HepG2 (cell line): Measurements from ENCODE around the gene RNF13. TPM values are rescaled to one million over a fixed set of nuclear protein-coding genes. Genes with fewer than 3 reads are reported as not detected.

Source experiments
- ATAC-seq: fragments of 200-7000 bp; cut with Tn5 transposase; 3 replicates; pipeline ENCODE4 v1.9.1; 2020; ENCODE audit warnings: mild to moderate bottlenecking, moderate library complexity
- BruUV-seq: library from RNA; stranded (reverse); fragments of 400-500 nt; replicated peaks from 2 replicates; lab custom pipeline; 2021; lab: Mats Ljungman, UMichigan
- CTCF ChIA-PET: fragments of 300-600 bp; formaldehyde crosslinking; extraction: SDS; loops from one replicate; lab custom pipeline; 2021; ENCODE audit warnings: low total read pairs, inconsistent platforms, low intra/inter-chr PET ratio; lab: Yijun Ruan, JAX
- POLR2A ChIA-PET: fragments of 350-600 bp; sonication (Branson Sonifier 250); formaldehyde crosslinking; loops from one replicate; lab custom pipeline; 2020; ENCODE audit warnings: antibody characterized with exemption, inconsistent platforms; lab: Yijun Ruan, JAX
- DNase-seq: peaks from one replicate; pipeline ENCODE4 v3.0.0-alpha.2; 2015; ENCODE audit warnings: low spot score
- FAIRE-seq: peaks from 3 replicates; lab custom pipeline; 2011; peaks lifted over from hg19 to GRCh38; lab: Jason Lieb, UNC
- H2AFZ ChIP-seq: one replicate; pipeline ENCODE4 v1.6.1; 2011; ENCODE audit warnings: low read length, inconsistent platforms
- H3K27ac ChIP-seq: fragments of 300-600 bp; 3 replicates; pipeline ENCODE4 v1.8.0; 2011; ENCODE audit warnings: mixed run types, mild to moderate bottlenecking, mixed read lengths, low read length, inconsistent platforms; ENCODE audit not compliant: insufficient read depth; ENCODE audit errors: extremely low read length
- H3K27me3 ChIP-seq, 2 experiments: fragments of 200-600 bp in 1 of 2; 2 replicates in 1 of 2; 3 replicates in 1 of 2; pipeline versions ENCODE4 v1.6.0 to v1.8.0; 2011; ENCODE audit warnings: low read length in 2 of 2, mild to moderate bottlenecking in 2 of 2, moderate library complexity in 2 of 2, inconsistent platforms in 1 of 2; ENCODE audit not compliant: insufficient read depth in 2 of 2, control insufficient read depth in 1 of 2
- H3K36me3 ChIP-seq, 2 experiments: fragments of 200-600 bp in 1 of 2; replicated peaks in 1 of 2; 2 replicates in 1 of 2; 3 replicates in 1 of 2; pipeline versions ENCODE4 v1.5.1 to v1.8.0; 2011; ENCODE audit warnings: low read length in 2 of 2, inconsistent platforms in 1 of 2; ENCODE audit not compliant: insufficient read depth in 2 of 2, control insufficient read depth in 1 of 2
- H3K4me1 ChIP-seq: 2 replicates; pipeline ENCODE4 v1.5.1; 2012; ENCODE audit warnings: low read length, inconsistent platforms; ENCODE audit not compliant: insufficient read depth
- H3K4me2 ChIP-seq: 2 replicates; pipeline ENCODE4 v1.6.0; 2011; ENCODE audit warnings: low read depth, low read length, inconsistent platforms
- H3K4me3 ChIP-seq, 3 experiments: fragments of 200-600 bp in 1 of 3; sonication (generic), shearing (Covaris generic) in 1 of 3; replicated peaks in 1 of 3; 2 replicates each; pipeline ENCODE4 v1.5.1; 2011 to 2016; ENCODE audit warnings: low read length in 3 of 3, inconsistent platforms in 2 of 3, low read depth in 2 of 3, mild to moderate bottlenecking in 2 of 3, control low read depth in 1 of 3, mixed read lengths in 1 of 3; ENCODE audit not compliant: insufficient read depth in 1 of 3
- H3K79me2 ChIP-seq: one replicate; pipeline ENCODE4 v1.6.1; 2011; ENCODE audit warnings: low read length, inconsistent platforms; ENCODE audit not compliant: insufficient read depth
- H3K9ac ChIP-seq: 2 replicates; pipeline ENCODE4 v1.6.0; 2011; ENCODE audit warnings: mild to moderate bottlenecking, low read depth, low read length, inconsistent platforms; ENCODE audit not compliant: insufficient read depth
- H3K9me3 ChIP-seq: 2 replicates; pipeline ENCODE4 v1.5.1; 2012; ENCODE audit warnings: mild to moderate bottlenecking, low read length
- H4K20me1 ChIP-seq: 2 replicates; pipeline ENCODE4 v1.6.0; 2011; ENCODE audit warnings: inconsistent platforms, mild to moderate bottlenecking, low read length, moderate library complexity; ENCODE audit not compliant: insufficient read depth
- CAMTA2 ChIP-seq: sonication (generic); formaldehyde crosslinking; IDR thresholded peaks from 2 replicates; pipeline ENCODE4 v1.4.0; 2020; ENCODE audit warnings: mild to moderate bottlenecking, missing genetic modification reagents, borderline replicate concordance
- CCAR2 ChIP-seq: fragments of 200-400 bp; formaldehyde crosslinking; optimal IDR thresholded peaks from 2 replicates; pipeline ENCODE3; 2018; ENCODE audit warnings: low read depth, mild to moderate bottlenecking, low read length, moderate library complexity
- CTCF ChIP-seq: sonication (generic); formaldehyde crosslinking; IDR thresholded peaks from 2 replicates; pipeline ENCODE4 v1.5.0; 2020; ENCODE audit warnings: mild to moderate bottlenecking, missing genetic modification reagents, moderate library complexity
- FLYWCH1 ChIP-seq: sonication (generic); formaldehyde crosslinking; IDR thresholded peaks from 2 replicates; pipeline ENCODE4 v1.8.1; 2023; ENCODE audit warnings: mild to moderate bottlenecking, missing genetic modification reagents
- FOSL1 ChIP-seq: sonication (generic); formaldehyde crosslinking; IDR thresholded peaks from 2 replicates; pipeline ENCODE4 v1.9.0; 2021; ENCODE audit warnings: missing genetic modification reagents, borderline replicate concordance
- FOXA3 ChIP-seq: IDR thresholded peaks from 2 replicates; pipeline ENCODE4 v1.6.1; 2016; ENCODE audit warnings: missing genetic modification reagents, missing compliant biosample characterization
- FOXJ3 ChIP-seq: sonication (generic); formaldehyde crosslinking; IDR thresholded peaks from 2 replicates; pipeline ENCODE4 v1.4.0; 2020; ENCODE audit warnings: missing genetic modification reagents, mild to moderate bottlenecking, borderline replicate concordance
- GABPB1 ChIP-seq: IDR thresholded peaks from 2 replicates; pipeline ENCODE4 v1.6.1; 2016; ENCODE audit warnings: mild to moderate bottlenecking, missing genetic modification reagents, moderate library complexity, missing compliant biosample characterization
- MIXL1 ChIP-seq: IDR thresholded peaks from 2 replicates; pipeline ENCODE4 v1.6.1; 2016
- NFE2 ChIP-seq: sonication (generic); formaldehyde crosslinking; IDR thresholded peaks from 2 replicates; pipeline ENCODE4 v1.4.0; 2020; ENCODE audit warnings: missing genetic modification reagents
- NR1H2 ChIP-seq: sonication (generic); formaldehyde crosslinking; IDR thresholded peaks from 2 replicates; pipeline ENCODE4 v1.8.1; 2022; ENCODE audit warnings: low read depth, missing genetic modification reagents, borderline replicate concordance
- POLR2AphosphoS2 ChIP-seq: IDR thresholded peaks from 2 replicates; pipeline ENCODE4 v1.6.1; 2011; ENCODE audit warnings: low read depth, low read length, improper control_type of control experiment
- REST ChIP-seq, 2 experiments: IDR thresholded peaks; 2 replicates each; pipeline ENCODE4 v1.6.1; 2011 to 2012; ENCODE audit warnings: low read length in 2 of 2, borderline replicate concordance in 1 of 2, low read depth in 1 of 2, mild to moderate bottlenecking in 1 of 2, moderate library complexity in 1 of 2
- SMC3 ChIP-seq: IDR thresholded peaks from 2 replicates; pipeline ENCODE4 v1.6.1; 2011; ENCODE audit warnings: low read length, improper control_type of control experiment
- TFDP2 ChIP-seq: sonication (generic); formaldehyde crosslinking; IDR thresholded peaks from 2 replicates; pipeline ENCODE4 v1.4.0; 2020; ENCODE audit warnings: missing genetic modification reagents
- ZNF207 ChIP-seq: fragments of 450-650 bp; IDR thresholded peaks from 2 replicates; pipeline ENCODE4 v1.6.1; 2016; ENCODE audit warnings: antibody characterized with exemption, borderline replicate concordance
- ZNF333 ChIP-seq: sonication (generic); formaldehyde crosslinking; IDR thresholded peaks from 2 replicates; pipeline ENCODE4 v1.4.0; 2020; ENCODE audit warnings: mild to moderate bottlenecking, missing genetic modification reagents, borderline replicate concordance
- ZNF44 ChIP-seq: sonication (generic); formaldehyde crosslinking; IDR thresholded peaks from 2 replicates; pipeline ENCODE4 v1.5.1; 2020; ENCODE audit warnings: mild to moderate bottlenecking, missing genetic modification reagents
- ZNF720 ChIP-seq: sonication (generic); formaldehyde crosslinking; IDR thresholded peaks from 2 replicates; pipeline ENCODE4 v1.4.0; 2020; ENCODE audit warnings: missing genetic modification reagents
- WGBS: methylation state at CpG from one replicate; pipeline ENCODE4 v1.1.6; 2017; ENCODE audit warnings: low lambda C conversion rate; 5-methylcytosine and 5-hydroxymethylcytosine counted together
- in situ Hi-C: cut with HindIII; loops from 2 replicates; pipeline ENCODE4 v1.10.0; 2017; ENCODE audit warnings: low pct_unique_long_range_greater_than_20kb; ENCODE audit not compliant: extremely low pct_ligation_motif_present
- intact Hi-C: fragments of 100-400 bp; cut with micrococcal nuclease; formaldehyde crosslinking; loops from one replicate; pipeline ENCODE4 v1.10.0; 2022; ENCODE audit not compliant: unreplicated experiment
- polyA plus RNA-seq, 8 experiments: library from polyadenylated mRNA; depleted of rRNA in 3 of 8; stranded (reverse) in 7 of 8; unstranded in 1 of 8; fragments of >200 nt; fragmentation: Illumina TruSeq in 4 of 8; extraction: Trizol in 4 of 8; gene quantifications; 2 replicates each; pipeline versions ENCODE4 v1.2.1 to v1.2.3, GENCODE V29; 2011 to 2016; ENCODE audit warnings: low read depth in 4 of 8, missing spikeins in 1 of 8, mixed read lengths in 1 of 8; ENCODE audit not compliant: insufficient read depth in 1 of 8
- total RNA-seq, 5 experiments: library from RNA; depleted of rRNA; stranded (reverse); fragments of >200 nt; fragmentation: Illumina TruSeq; extraction: Trizol; gene quantifications; 2 replicates each; pipeline ENCODE4 v1.2.3, GENCODE V29; 2016; ENCODE audit warnings: low read depth in 1 of 5

Gene RNF13
- total and polyA plus RNA-seq, 2 of the 13 experiments (the other 11 are each of a cell fraction or from before 2014, with no cell fraction given): 39.8 to 46.0 TPM

- H3K4me1 ChIP-seq: no peaks in the 10 kb centered on the region
- no peaks in the 10 kb centered on the region for H4K20me1 ChIP-seq
- H3K9me3 ChIP-seq: no peaks in the 10 kb centered on the region
- H3K27me3 ChIP-seq: peaks cover 1 to 10% of the 10 kb centered on the region in 2 experiments; a peak in 2 of 5 replicates
- BruUV-seq: no TSS peak
- POLR2A ChIA-PET: interaction anchor here (1.2 kb wide), 1 partner anchor 42 kb away, joined by 6 read pairs; no protein-coding TSS in a partner anchor
- no peak overlapping the region for H3K27ac ChIP-seq
- H3K4me2 ChIP-seq: no peak overlapping the region
- FAIRE-seq: peak; percentile 82
- in situ Hi-C loops (loop anchor here (5.0 kb wide), 1 partner anchor 46 kb away; the partner anchor contains the start of gene RNF13), intact Hi-C loops (loop anchor here (1.0 kb wide), 1 partner anchor 42 kb away; no protein-coding TSS in a partner anchor)
- no peaks in the 10 kb centered on the region for H3K36me3 ChIP-seq
- peak; percentile 66 for ATAC-seq
- no peak overlapping the region for H2AFZ ChIP-seq
- no peak overlapping the region for H3K9ac ChIP-seq
- 34% methylated on average over 2 of the region's 2 CpGs for WGBS
- H3K79me2 ChIP-seq: no peaks in the 10 kb centered on the region
- DNase-seq: peak; percentile 27
- CTCF ChIA-PET: interaction anchor here (2.3 kb wide), 1 partner anchor 42 kb away, joined by 21 read pairs; no protein-coding TSS in a partner anchor
- no peak overlapping the region for H3K4me3 ChIP-seq
- TF ChIP-seq FOXA3 (CRISPR knock-in tag) (no peak), POLR2AphosphoS2 (no peak), CAMTA2 (CRISPR knock-in tag) (no peak), TFDP2 (CRISPR knock-in tag) (no peak), SMC3 (peak; percentile 48), ZNF333 (no peak), NFE2 (CRISPR knock-in tag) (no peak), NR1H2 (CRISPR knock-in tag) (no peak), CCAR2 (no peak), FLYWCH1 (CRISPR knock-in tag) (no peak), ZNF44 (no peak), FOSL1 (CRISPR knock-in tag) (no peak), CTCF (CRISPR knock-in tag) (peak; percentile 65), FOXJ3 (CRISPR knock-in tag) (no peak), ZNF207 (no peak), MIXL1 (CRISPR knock-in tag) (peak; percentile 61; the same call in 1 of the 2 replicates), GABPB1 (CRISPR knock-in tag) (no peak), ZNF720 (CRISPR knock-in tag) (no peak), REST (IDR thresholded peaks at IDR 0.05; ENCODE audit: borderline replicate concordance in 1 of 2, low read depth in 1 of 2, low read length in 2 of 2) (no peak)
Measured at GRCh38 chr3:149765762-149766334, 47.2 kb upstream of the RNF13 start.
